AG10803 (cell line): Measurements from ENCODE around the gene SH3RF1.
A peak's percentile ranks its signal among the peaks of the same experiment; 100 is the strongest.
"Not testable (repeated sequence)": the region's sequence is repeated elsewhere in the genome, so short reads cannot be mapped to it uniquely, and the experiment has no call there.

ENCODE experiments used
- DNase-seq: peaks from one replicate; pipeline ENCODE4 v3.0.0; 2010; ENCODE audit warnings: low read depth
- H3K4me3 ChIP-seq: 2 replicates; pipeline ENCODE4 v1.5.1; 2011; ENCODE audit warnings: mild to moderate bottlenecking, low read length, control low read depth
- CTCF ChIP-seq: conservative IDR thresholded peaks from 2 replicates; pipeline ENCODE4 v1.5.1; 2011; ENCODE audit warnings: mild to moderate bottlenecking, low read length, control low read depth, inconsistent platforms

SH3RF1 gene

GRCh38 chr4:169179609-169180521 lies 90.9 kb downstream of the SH3RF1 start:
- TF ChIP-seq CTCF = no peak
- peak overlapping the region; percentile 2 for H3K4me3 ChIP-seq
- peak; percentile 44 for DNase-seq

GRCh38 chr4:169178092-169178491 lies 92.7 kb downstream of the SH3RF1 start:
- DNase-seq, H3K4me3 ChIP-seq: not testable (repeated sequence)

- no peak for TF ChIP-seq CTCF
- no peak for DNase-seq
- no peak overlapping the region for H3K4me3 ChIP-seq
Observed at GRCh38 chr4:169175476-169175875, 95.3 kb downstream of the SH3RF1 start.

- H3K4me3 ChIP-seq = no peak overlapping the region
- no peak for DNase-seq
- TF ChIP-seq CTCF = no peak
Observed at GRCh38 chr4:169175035-169175434, 95.7 kb downstream of the SH3RF1 start.

GRCh38 chr4:169174247-169174646 lies 96.5 kb downstream of the SH3RF1 start:
- no peak for DNase-seq
- no peak for TF ChIP-seq CTCF
- H3K4me3 ChIP-seq = no peak overlapping the region

GRCh38 chr4:169167957-169168858 lies 102.5 kb downstream of the SH3RF1 start:
- no peak for TF ChIP-seq CTCF
- DNase-seq = no peak
- H3K4me3 ChIP-seq = no peak overlapping the region

- peak; percentile 91 for DNase-seq
Observed at GRCh38 chr4:169164669-169165415, 105.9 kb downstream of the SH3RF1 start.

More at GRCh38 chr4:169164669-169165415, 105.9 kb downstream of the SH3RF1 start:
- no peak for TF ChIP-seq CTCF
- H3K4me3 ChIP-seq = no peak overlapping the region
